IMR-90 (cell line): ENCODE data around the gene ADRA1B.
A peak's percentile ranks its signal among the peaks of the same experiment; 100 is the strongest.

Source experiments
- BHLHE40 ChIP-seq: fragments of 150-350 bp; IDR thresholded peaks from 2 replicates; pipeline ENCODE4 v1.6.1; 2016; ENCODE audit warnings: mild to moderate bottlenecking, low read depth, low read length
- CEBPB ChIP-seq: IDR thresholded peaks from 2 replicates; pipeline ENCODE4 v1.6.1; 2012; ENCODE audit warnings: low read depth, low read length, improper control_type of control experiment
- FOS ChIP-seq: fragments of 150-350 bp; IDR thresholded peaks from 2 replicates; pipeline ENCODE4 v1.6.1; 2016; ENCODE audit warnings: low read depth, low read length
- MAFK ChIP-seq: IDR thresholded peaks from 2 replicates; pipeline ENCODE4 v1.6.1; 2012; ENCODE audit warnings: low read depth, low read length, improper control_type of control experiment
- POLR2A ChIP-seq: IDR thresholded peaks from 2 replicates; pipeline ENCODE4 v1.6.1; 2012; ENCODE audit warnings: mild to moderate bottlenecking, low read depth, low read length
- RCOR1 ChIP-seq: IDR thresholded peaks from 2 replicates; pipeline ENCODE4 v1.6.1; 2012; ENCODE audit warnings: mild to moderate bottlenecking, low read length, improper control_type of control experiment; ENCODE audit not compliant: insufficient replicate concordance
- SMC3 ChIP-seq: fragments of 150-350 bp; IDR thresholded peaks from 2 replicates; pipeline ENCODE4 v1.6.1; 2016; ENCODE audit warnings: low read depth, mild to moderate bottlenecking, antibody characterized with exemption, low read length, moderate library complexity
- TF ChIP-seq, protein P1 (sequence below): conservative IDR thresholded peaks from 2 replicates; pipeline ENCODE4 v1.5.1; 2012; ENCODE audit warnings: mild to moderate bottlenecking, low read depth, low read length, improper control_type of control experiment
- TF ChIP-seq, protein P2 (sequence below): fragments of 150-350 bp; IDR thresholded peaks from 2 replicates; pipeline ENCODE4 v1.6.1; 2016; ENCODE audit warnings: low read depth, mild to moderate bottlenecking, low read length, moderate library complexity, borderline replicate concordance
- TF ChIP-seq, protein P3 (sequence below): fragments of 150-350 bp; IDR thresholded peaks from 2 replicates; pipeline ENCODE4 v1.6.1; 2017; ENCODE audit warnings: mild to moderate bottlenecking, antibody characterized with exemption, low read length, low read depth

DNA sequence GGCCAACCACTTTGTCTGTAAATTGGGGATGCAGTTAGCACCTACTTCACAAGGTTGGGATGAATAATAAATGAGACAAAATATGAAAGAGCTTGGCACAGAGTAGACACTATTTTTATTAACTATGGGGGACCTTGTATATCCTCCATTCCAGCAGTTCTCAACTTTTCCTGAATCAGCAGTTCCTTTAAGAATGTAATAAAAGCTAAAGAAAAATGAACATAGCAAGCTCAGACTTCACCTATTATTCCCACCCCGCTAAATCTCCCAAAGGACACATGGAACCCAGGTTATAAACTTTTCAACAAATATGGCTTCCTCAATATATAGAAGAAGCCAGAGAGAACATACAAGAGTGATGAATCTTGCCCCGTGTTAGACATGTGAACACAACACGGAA, 60.6 kb downstream of the ADRA1B start:
- TF ChIP-seq, protein P1, sequence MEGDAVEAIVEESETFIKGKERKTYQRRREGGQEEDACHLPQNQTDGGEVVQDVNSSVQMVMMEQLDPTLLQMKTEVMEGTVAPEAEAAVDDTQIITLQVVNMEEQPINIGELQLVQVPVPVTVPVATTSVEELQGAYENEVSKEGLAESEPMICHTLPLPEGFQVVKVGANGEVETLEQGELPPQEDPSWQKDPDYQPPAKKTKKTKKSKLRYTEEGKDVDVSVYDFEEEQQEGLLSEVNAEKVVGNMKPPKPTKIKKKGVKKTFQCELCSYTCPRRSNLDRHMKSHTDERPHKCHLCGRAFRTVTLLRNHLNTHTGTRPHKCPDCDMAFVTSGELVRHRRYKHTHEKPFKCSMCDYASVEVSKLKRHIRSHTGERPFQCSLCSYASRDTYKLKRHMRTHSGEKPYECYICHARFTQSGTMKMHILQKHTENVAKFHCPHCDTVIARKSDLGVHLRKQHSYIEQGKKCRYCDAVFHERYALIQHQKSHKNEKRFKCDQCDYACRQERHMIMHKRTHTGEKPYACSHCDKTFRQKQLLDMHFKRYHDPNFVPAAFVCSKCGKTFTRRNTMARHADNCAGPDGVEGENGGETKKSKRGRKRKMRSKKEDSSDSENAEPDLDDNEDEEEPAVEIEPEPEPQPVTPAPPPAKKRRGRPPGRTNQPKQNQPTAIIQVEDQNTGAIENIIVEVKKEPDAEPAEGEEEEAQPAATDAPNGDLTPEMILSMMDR: no peak
- peak; percentile 62 for TF ChIP-seq MAFK
- TF ChIP-seq POLR2A: no peak
- no peak for TF ChIP-seq RCOR1
- TF ChIP-seq, protein P2, sequence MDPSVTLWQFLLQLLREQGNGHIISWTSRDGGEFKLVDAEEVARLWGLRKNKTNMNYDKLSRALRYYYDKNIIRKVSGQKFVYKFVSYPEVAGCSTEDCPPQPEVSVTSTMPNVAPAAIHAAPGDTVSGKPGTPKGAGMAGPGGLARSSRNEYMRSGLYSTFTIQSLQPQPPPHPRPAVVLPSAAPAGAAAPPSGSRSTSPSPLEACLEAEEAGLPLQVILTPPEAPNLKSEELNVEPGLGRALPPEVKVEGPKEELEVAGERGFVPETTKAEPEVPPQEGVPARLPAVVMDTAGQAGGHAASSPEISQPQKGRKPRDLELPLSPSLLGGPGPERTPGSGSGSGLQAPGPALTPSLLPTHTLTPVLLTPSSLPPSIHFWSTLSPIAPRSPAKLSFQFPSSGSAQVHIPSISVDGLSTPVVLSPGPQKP: no peak
- no peak for TF ChIP-seq BHLHE40
- TF ChIP-seq, protein P3, sequence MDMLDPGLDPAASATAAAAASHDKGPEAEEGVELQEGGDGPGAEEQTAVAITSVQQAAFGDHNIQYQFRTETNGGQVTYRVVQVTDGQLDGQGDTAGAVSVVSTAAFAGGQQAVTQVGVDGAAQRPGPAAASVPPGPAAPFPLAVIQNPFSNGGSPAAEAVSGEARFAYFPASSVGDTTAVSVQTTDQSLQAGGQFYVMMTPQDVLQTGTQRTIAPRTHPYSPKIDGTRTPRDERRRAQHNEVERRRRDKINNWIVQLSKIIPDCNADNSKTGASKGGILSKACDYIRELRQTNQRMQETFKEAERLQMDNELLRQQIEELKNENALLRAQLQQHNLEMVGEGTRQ: no peak
- no peak for TF ChIP-seq CEBPB
- no peak for TF ChIP-seq FOS
- TF ChIP-seq SMC3: no peak
